Pancreas (tissue), 10 donors: ENCODE measurements around the gene RAB3IL1. TPM values are rescaled to one million over a fixed set of nuclear protein-coding genes. Genes with fewer than 3 reads are reported as not detected.

Experiments
- ATAC-seq, 4 donors: fragments of 200-7000 bp; cut with Tn5 transposase; one replicate each; pipeline versions ENCODE4 v1.8.0 to v1.9.1; 2020; ENCODE audit warnings: mild to moderate bottlenecking in 4 of 4, moderate library complexity in 4 of 4
- DNase-seq, 6 donors: peaks; one replicate each; pipeline ENCODE4 v3.0.0-alpha.2; 2020
- FAIRE-seq: peaks from 2 replicates; lab custom pipeline; 2012; peaks lifted over from hg19 to GRCh38; lab: Jason Lieb, UNC
- H3K27ac ChIP-seq, 4 donors: fragments of 200-600 bp; sonication (generic); 1 replicate in 3 of 4; 2 replicates in 1 of 4; pipeline versions ENCODE4 v1.5.0 to v1.8.0; 2020
- H3K27me3 ChIP-seq, 4 donors: fragments of 200-600 bp; one replicate each; pipeline ENCODE4 v1.8.0; 2021
- H3K36me3 ChIP-seq, 3 donors: fragments of 200-600 bp; sonication (generic) in 1 of 3; one replicate each; pipeline versions ENCODE4 v1.5.0 to v1.8.0; 2020 to 2021
- H3K4me1 ChIP-seq, 3 donors: fragments of 200-600 bp; one replicate each; pipeline ENCODE4 v1.8.0; 2021
- H3K4me3 ChIP-seq, 4 donors: fragments of 200-600 bp; sonication (generic) in 2 of 4; one replicate each; pipeline versions ENCODE4 v1.5.0 to v1.8.0; 2020 to 2021
- H3K9me3 ChIP-seq, 4 donors: fragments of 200-600 bp; one replicate each; pipeline ENCODE4 v1.8.0; 2021
- CTCF ChIP-seq, 4 donors: fragments of 200-600 bp; sonication (generic) in 3 of 4; IDR thresholded peaks; one replicate each; pipeline versions ENCODE4 v1.5.0 to v1.8.0; 2021; ENCODE audit warnings: antibody characterized with exemption in 4 of 4
- WGBS, 2 donors: extraction: QIAGEN DNeasy Blood & Tissue Kit; methylation state at CpG; one replicate each; pipeline ENCODE4 v1.1.7; 2013; 5-methylcytosine and 5-hydroxymethylcytosine counted together
- intact Hi-C, 3 donors: fragments of 100-400 bp; cut with DNase I; formaldehyde crosslinking; loops; one replicate each; pipeline versions ENCODE4 v1.11.1 to v1.14.2; 2022
- polyA plus RNA-seq, 2 donors: library from polyadenylated mRNA; stranded (reverse); fragments of 200-250 nt; gene quantifications; one replicate each; pipeline ENCODE4 v1.2.3, GENCODE V29; 2013
- total RNA-seq, 6 donors: library from RNA; stranded (reverse); fragmentation: NEBNext Ultra II Directional in 4 of 6; extraction: Animal tissue kit (Norgen Biotek cat#: 25700) in 4 of 6; gene quantifications; one replicate each; pipeline versions ENCODE4 v1.2.1 to v1.2.4, GENCODE V29; 2021 to 2023
- donor health status: healthy with polysubstance abuse.
- donor health status: DM: no; HTN: no; CAD: no; lungs with moderate emphysema.
- donor health status: DM: no; HTN: no; CAD: no.
- donor health status: control.
- donor health status: control.
- donor health status: Bipolar disorder and iron deficiency.
- donor health status: DM: yes; HTN: yes; CAD: no.
- donor health status: DM: no; HTN: no; CAD: no.
- donor health status: DM: no; HTN: no; CAD: no.
- donor health status: DM: yes; HTN: yes; CAD: no.

The RAB3IL1 gene
- total and polyA plus RNA-seq, 8 donors = 1.9 to 5.6 (median 3.2) TPM

GRCh38 chr11:61912991-61913698 is 4.2 kb downstream of the RAB3IL1 start:
- Histone ChIP-seq H3K9me3 (no peaks in the 10 kb centered on the region), H3K27ac (no peak overlapping the region), H3K27me3 (no peaks in the 10 kb centered on the region), H3K36me3 (no peaks in the 10 kb centered on the region), H3K4me1 (no peaks in the 10 kb centered on the region), H3K4me3 (no peak overlapping the region)
- intact Hi-C loops = no loop called here
- ATAC-seq (no peak), DNase-seq (peak in 1 of 6 donors; percentile 11), FAIRE-seq (no peak)
- WGBS, 2 donors = 79 to 82% methylated on average over 18 of the region's 18 CpGs
- TF ChIP-seq CTCF (IDR thresholded peaks at IDR 0.05) = no peak

GRCh38 chr11:61912530-61912898 is 4.9 kb downstream of the RAB3IL1 start:
- no peaks in the 10 kb centered on the region for H3K9me3 ChIP-seq
- H3K27me3 ChIP-seq = no peaks in the 10 kb centered on the region
- FAIRE-seq = no peak
- peak in 2 of 4 donors; percentile 27 to 51 for ATAC-seq
- no peaks in the 10 kb centered on the region for H3K36me3 ChIP-seq
- no peak overlapping the region for H3K27ac ChIP-seq
- intact Hi-C loops = no loop called here
- WGBS, 2 donors = 86% methylated on average over 6 of the region's 6 CpGs
- peak in 1 of 6 donors; percentile 46 for DNase-seq
- no peaks in the 10 kb centered on the region for H3K4me1 ChIP-seq
- no peak overlapping the region for H3K4me3 ChIP-seq
- no peak for TF ChIP-seq CTCF (IDR thresholded peaks at IDR 0.05)

GRCh38 chr11:61911701-61912529 is 5.5 kb downstream of the RAB3IL1 start:
- H3K27me3 ChIP-seq = no peaks in the 10 kb centered on the region
- DNase-seq (peak in 1 of 6 donors; percentile 22), FAIRE-seq (no peak), ATAC-seq (no peak)
- H3K27ac ChIP-seq = no peak overlapping the region
- no peaks in the 10 kb centered on the region for H3K9me3 ChIP-seq
- 76 to 80% methylated on average over 17 of the region's 17 CpGs for WGBS, 2 donors
- no peak for TF ChIP-seq CTCF (IDR thresholded peaks at IDR 0.05)
- H3K4me1 ChIP-seq = no peaks in the 10 kb centered on the region
- intact Hi-C loops = no loop called here
- no peak overlapping the region for H3K4me3 ChIP-seq
- no peaks in the 10 kb centered on the region for H3K36me3 ChIP-seq

GRCh38 chr11:61911128-61911700 is 6.2 kb downstream of the RAB3IL1 start:
- ATAC-seq (no peak), FAIRE-seq (no peak), DNase-seq (peak in 1 of 6 donors; percentile 5)
- intact Hi-C loops = no loop called here
- no peaks in the 10 kb centered on the region for H3K27me3 ChIP-seq
- no peaks in the 10 kb centered on the region for H3K9me3 ChIP-seq
- WGBS, 2 donors = 76 to 86% methylated on average over 7 of the region's 7 CpGs
- H3K27ac ChIP-seq = no peak overlapping the region
- no peaks in the 10 kb centered on the region for H3K36me3 ChIP-seq
- no peaks in the 10 kb centered on the region for H3K4me1 ChIP-seq
- H3K4me3 ChIP-seq = no peak overlapping the region
- no peak for TF ChIP-seq CTCF (IDR thresholded peaks at IDR 0.05)
